SK-N-SH (cell line): Measurements from ENCODE around the gene RANBP9. TPM values are rescaled to one million over a fixed set of nuclear protein-coding genes. Genes with fewer than 3 reads are reported as not detected.

ENCODE experiments used
- CTCF ChIA-PET: fragments of 300-600, 350-600 bp; formaldehyde crosslinking; extraction: SDS; loops from one replicate; lab custom pipeline; 2021; lab: Yijun Ruan, JAX
- POLR2A ChIA-PET: fragments of 350-600 bp; sonication (Branson Sonifier 250); formaldehyde crosslinking; extraction: SDS; loops from one replicate; lab custom pipeline; 2020; ENCODE audit warnings: antibody characterized with exemption, inconsistent platforms; lab: Yijun Ruan, JAX
- DNase-seq: peaks from one replicate; pipeline ENCODE4 v3.0.0; 2012
- H2AFZ ChIP-seq: fragments of 200-600 bp; sonication (generic); 2 replicates; pipeline ENCODE4 v1.8.1; 2016; ENCODE audit warnings: antibody characterized with exemption, mild to moderate bottlenecking, low read depth
- H3F3A ChIP-seq: fragments of 200-600 bp; sonication (generic); replicated peaks from 2 replicates; pipeline ENCODE3; 2016; ENCODE audit warnings: antibody characterized with exemption, mild to moderate bottlenecking; ENCODE audit not compliant: insufficient read depth
- H3K27ac ChIP-seq, 2 experiments: fragments of 200-500 bp in 1 of 2; fragments of 200-600 bp in 1 of 2; sonication (Bioruptor generic) in 1 of 2; sonication (generic), shearing (Covaris generic) in 1 of 2; 2 replicates each; pipeline versions ENCODE4 v1.5.1 to v1.6.1; 2014 to 2016; ENCODE audit warnings: low read depth in 2 of 2, inconsistent platforms in 1 of 2, low read length in 1 of 2, mild to moderate bottlenecking in 1 of 2, mixed read lengths in 1 of 2
- H3K27me3 ChIP-seq: fragments of 200-600 bp; sonication (generic), shearing (Covaris generic); 2 replicates; pipeline ENCODE4 v1.6.1; 2016; ENCODE audit warnings: mixed run types; ENCODE audit not compliant: insufficient read depth
- H3K36me3 ChIP-seq, 2 experiments: fragments of 200-500 bp in 1 of 2; fragments of 200-600 bp in 1 of 2; sonication (Bioruptor generic) in 1 of 2; sonication (generic) in 1 of 2; replicated peaks in 1 of 2; 2 replicates each; pipeline versions ENCODE3 to v1.5.1; 2014 to 2016; ENCODE audit warnings: low read length in 1 of 2, mild to moderate bottlenecking in 1 of 2; ENCODE audit not compliant: insufficient read depth in 2 of 2, control insufficient read depth in 1 of 2
- H3K4me1 ChIP-seq, 2 experiments: fragments of 200-500 bp in 1 of 2; fragments of 200-600 bp in 1 of 2; sonication (Bioruptor generic) in 1 of 2; sonication (generic), shearing (Covaris generic) in 1 of 2; 2 replicates each; pipeline versions ENCODE4 v1.5.1 to v1.6.1; 2014 to 2016; ENCODE audit warnings: low read depth in 1 of 2, low read length in 1 of 2, mixed run types in 1 of 2; ENCODE audit not compliant: insufficient read depth in 2 of 2, control insufficient read depth in 1 of 2
- H3K4me2 ChIP-seq: fragments of 200-600 bp; sonication (generic), shearing (Covaris generic); 2 replicates; pipeline ENCODE4 v1.6.1; 2017; ENCODE audit warnings: mixed run types
- H3K4me3 ChIP-seq, 2 experiments: fragments of 200-500 bp in 1 of 2; fragments of 200-600 bp in 1 of 2; sonication (Bioruptor generic) in 1 of 2; sonication (generic), shearing (Covaris generic) in 1 of 2; 2 replicates each; pipeline versions ENCODE4 v1.5.1 to v1.8.1; 2014 to 2016; ENCODE audit warnings: low read depth in 2 of 2, inconsistent platforms in 1 of 2, low read length in 1 of 2, mild to moderate bottlenecking in 1 of 2, mixed read lengths in 1 of 2, moderate library complexity in 1 of 2
- H3K79me2 ChIP-seq: fragments of 200-600 bp; sonication (generic); 2 replicates; pipeline ENCODE4 v1.8.1; 2017; ENCODE audit warnings: mild to moderate bottlenecking; ENCODE audit not compliant: insufficient read depth
- H3K9ac ChIP-seq: fragments of 200-600 bp; sonication (generic); 2 replicates; pipeline ENCODE4 v1.6.1; 2017; ENCODE audit warnings: mixed run types
- H3K9me2 ChIP-seq: fragments of 200-600 bp; sonication (generic); 2 replicates; pipeline ENCODE4 v1.6.1; 2017; ENCODE audit warnings: mixed run types
- H3K9me3 ChIP-seq: fragments of 200-600 bp; sonication (generic); 2 replicates; pipeline ENCODE4 v1.6.1; 2017; ENCODE audit warnings: mixed run types, mild to moderate bottlenecking, moderate library complexity
- H4K20me1 ChIP-seq: fragments of 200-600 bp; sonication (generic); 2 replicates; pipeline ENCODE4 v1.6.1; 2017; ENCODE audit warnings: mild to moderate bottlenecking, mixed run types; ENCODE audit not compliant: insufficient read depth
- CHD2 ChIP-seq: fragments of 150-350 bp; IDR thresholded peaks from 2 replicates; pipeline ENCODE4 v1.6.1; 2018; ENCODE audit warnings: low read length; ENCODE audit not compliant: partially characterized antibody
- ELF1 ChIP-seq: IDR thresholded peaks from 2 replicates; pipeline ENCODE4 v1.4.0; 2012
- FOSL2 ChIP-seq: IDR thresholded peaks from 2 replicates; pipeline ENCODE4 v1.4.0; 2012; ENCODE audit warnings: low read depth, mild to moderate bottlenecking, moderate library complexity, borderline replicate concordance
- MXI1 ChIP-seq: IDR thresholded peaks from 2 replicates; pipeline ENCODE4 v1.6.1; 2012; ENCODE audit warnings: mild to moderate bottlenecking, low read depth, low read length, improper control_type of control experiment
- NRF1 ChIP-seq: IDR thresholded peaks from 2 replicates; pipeline ENCODE4 v1.6.1; 2012; ENCODE audit warnings: low read depth, mild to moderate bottlenecking, low read length
- RCOR1 ChIP-seq: fragments of 150-350 bp; IDR thresholded peaks from 2 replicates; pipeline ENCODE4 v1.6.1; 2017; ENCODE audit warnings: antibody characterized with exemption, low read length
- REST ChIP-seq: IDR thresholded peaks from 2 replicates; pipeline ENCODE4 v1.6.1; 2012; ENCODE audit warnings: mild to moderate bottlenecking, low read depth, low read length, moderate library complexity
- RXRA ChIP-seq: IDR thresholded peaks from 2 replicates; pipeline ENCODE4 v1.4.0; 2012; ENCODE audit warnings: low read depth, mild to moderate bottlenecking, borderline replicate concordance
- SMC3 ChIP-seq: IDR thresholded peaks from 2 replicates; pipeline ENCODE4 v1.6.1; 2012; ENCODE audit warnings: low read depth, low read length, improper control_type of control experiment
- TCF12 ChIP-seq: IDR thresholded peaks from 2 replicates; pipeline ENCODE4 v1.4.0; 2012
- YY1 ChIP-seq: IDR thresholded peaks from 2 replicates; pipeline ENCODE4 v1.4.0; 2012; ENCODE audit warnings: low read depth, mild to moderate bottlenecking
- WGBS: methylation state at CpG from one replicate; pipeline ENCODE4 v1.1.6; 2017; ENCODE audit warnings: low lambda C conversion rate; 5-methylcytosine and 5-hydroxymethylcytosine counted together
- polyA plus RNA-seq, 3 experiments: library from polyadenylated mRNA; depleted of rRNA; stranded (reverse); fragments of >200 nt; gene quantifications; 2 replicates each; pipeline ENCODE4 v1.2.3, GENCODE V29; 2012
- TF ChIP-seq, protein P1 (sequence below): fragments of 150-350 bp; IDR thresholded peaks from 2 replicates; pipeline ENCODE4 v1.6.1; 2017; ENCODE audit warnings: antibody characterized with exemption, low read length, low read depth, borderline replicate concordance
- TF ChIP-seq, protein P2 (sequence below): IDR thresholded peaks from 2 replicates; pipeline ENCODE4 v1.4.0; 2012; ENCODE audit warnings: low read depth, borderline replicate concordance
- TF ChIP-seq, protein P3 (sequence below): IDR thresholded peaks from 2 replicates; pipeline ENCODE4 v1.4.0; 2012; ENCODE audit warnings: low read depth, borderline replicate concordance

RANBP9 gene
- polyA plus RNA-seq, 1 of the 3 experiments (the other 2 are of a cell fraction), result 20.4 TPM

GRCh38 chr6:13654496-13654895 is 57.1 kb downstream of the RANBP9 start:
- H3K79me2 ChIP-seq, result peaks cover 62% of the 10 kb centered on the region
- peak; percentile 18 for DNase-seq
- no peak overlapping the region for H3K9ac ChIP-seq
- POLR2A ChIA-PET, result no interaction called here
- no peak for TF ChIP-seq NRF1
- TF ChIP-seq, protein P1, sequence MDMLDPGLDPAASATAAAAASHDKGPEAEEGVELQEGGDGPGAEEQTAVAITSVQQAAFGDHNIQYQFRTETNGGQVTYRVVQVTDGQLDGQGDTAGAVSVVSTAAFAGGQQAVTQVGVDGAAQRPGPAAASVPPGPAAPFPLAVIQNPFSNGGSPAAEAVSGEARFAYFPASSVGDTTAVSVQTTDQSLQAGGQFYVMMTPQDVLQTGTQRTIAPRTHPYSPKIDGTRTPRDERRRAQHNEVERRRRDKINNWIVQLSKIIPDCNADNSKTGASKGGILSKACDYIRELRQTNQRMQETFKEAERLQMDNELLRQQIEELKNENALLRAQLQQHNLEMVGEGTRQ, result no peak
- TF ChIP-seq RCOR1, result no peak
- no peak for TF ChIP-seq FOSL2
- TF ChIP-seq MXI1, result no peak
- no peak for TF ChIP-seq YY1
- TF ChIP-seq, protein P2, sequence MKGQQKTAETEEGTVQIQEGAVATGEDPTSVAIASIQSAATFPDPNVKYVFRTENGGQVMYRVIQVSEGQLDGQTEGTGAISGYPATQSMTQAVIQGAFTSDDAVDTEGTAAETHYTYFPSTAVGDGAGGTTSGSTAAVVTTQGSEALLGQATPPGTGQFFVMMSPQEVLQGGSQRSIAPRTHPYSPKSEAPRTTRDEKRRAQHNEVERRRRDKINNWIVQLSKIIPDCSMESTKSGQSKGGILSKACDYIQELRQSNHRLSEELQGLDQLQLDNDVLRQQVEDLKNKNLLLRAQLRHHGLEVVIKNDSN, result no peak
- TF ChIP-seq, protein P3, sequence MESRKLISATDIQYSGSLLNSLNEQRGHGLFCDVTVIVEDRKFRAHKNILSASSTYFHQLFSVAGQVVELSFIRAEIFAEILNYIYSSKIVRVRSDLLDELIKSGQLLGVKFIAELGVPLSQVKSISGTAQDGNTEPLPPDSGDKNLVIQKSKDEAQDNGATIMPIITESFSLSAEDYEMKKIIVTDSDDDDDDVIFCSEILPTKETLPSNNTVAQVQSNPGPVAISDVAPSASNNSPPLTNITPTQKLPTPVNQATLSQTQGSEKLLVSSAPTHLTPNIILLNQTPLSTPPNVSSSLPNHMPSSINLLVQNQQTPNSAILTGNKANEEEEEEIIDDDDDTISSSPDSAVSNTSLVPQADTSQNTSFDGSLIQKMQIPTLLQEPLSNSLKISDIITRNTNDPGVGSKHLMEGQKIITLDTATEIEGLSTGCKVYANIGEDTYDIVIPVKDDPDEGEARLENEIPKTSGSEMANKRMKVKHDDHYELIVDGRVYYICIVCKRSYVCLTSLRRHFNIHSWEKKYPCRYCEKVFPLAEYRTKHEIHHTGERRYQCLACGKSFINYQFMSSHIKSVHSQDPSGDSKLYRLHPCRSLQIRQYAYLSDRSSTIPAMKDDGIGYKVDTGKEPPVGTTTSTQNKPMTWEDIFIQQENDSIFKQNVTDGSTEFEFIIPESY, result no peak
- TF ChIP-seq SMC3, result no peak
- no peak for TF ChIP-seq CHD2
- no peak for TF ChIP-seq RXRA
- peaks cover 6 to 7% of the 10 kb centered on the region in 2 experiments; a peak in 2 of 4 replicates for H3K4me1 ChIP-seq
- H2AFZ ChIP-seq, result no peak overlapping the region
- no peaks in the 10 kb centered on the region; the same call in 1 of the 2 replicates for H4K20me1 ChIP-seq
- no peaks in the 10 kb centered on the region for H3K9me3 ChIP-seq
- no peaks in the 10 kb centered on the region for H3K9me2 ChIP-seq
- no peak overlapping the region for H3K4me2 ChIP-seq
- peak overlapping the region in 1 of 2 experiments; percentile 67; a peak in 2 of 4 replicates for H3K27ac ChIP-seq
- peaks cover 16% of the 10 kb centered on the region for H3F3A ChIP-seq
- CTCF ChIA-PET, result interaction anchor here (1.7 kb wide), 1 partner anchor 29 kb away, joined by 9 read pairs; no protein-coding TSS in a partner anchor
- H3K36me3 ChIP-seq, result peaks cover 15 to 35% of the 10 kb centered on the region in 2 experiments
- H3K27me3 ChIP-seq, result no peaks in the 10 kb centered on the region
- no peak overlapping the region for H3K4me3 ChIP-seq

DNA sequence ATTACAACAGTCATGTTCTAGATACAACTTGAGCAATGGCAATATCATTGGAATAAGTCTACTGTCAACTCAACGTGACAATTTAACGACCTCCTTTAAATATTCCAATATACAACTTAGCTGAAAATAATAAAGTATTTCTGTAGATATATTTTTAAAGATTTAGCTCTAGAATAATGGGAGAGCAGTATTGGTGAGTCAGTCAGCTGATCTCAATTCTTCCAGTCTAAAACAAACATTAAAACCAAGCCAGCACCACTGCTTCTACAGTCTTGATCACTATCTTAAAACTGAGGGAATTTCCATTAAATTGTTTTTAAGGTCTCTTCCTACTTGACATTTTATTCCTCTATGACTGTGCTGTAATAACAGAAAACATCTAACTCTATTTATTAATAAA is 58.3 kb downstream of the RANBP9 start:
- peak overlapping the region; percentile 34; the same call in 1 of the 2 replicates for H3K4me2 ChIP-seq
- no peaks in the 10 kb centered on the region for H3K9me3 ChIP-seq
- H2AFZ ChIP-seq, result no peak overlapping the region
- H3K4me1 ChIP-seq, result peaks cover 6 to 7% of the 10 kb centered on the region in 2 experiments; a peak in 2 of 4 replicates
- 93% methylated on average over 2 of the region's 2 CpGs for WGBS
- H3K36me3 ChIP-seq, result peaks cover 15 to 42% of the 10 kb centered on the region in 2 experiments
- peak; percentile 15 for DNase-seq
- no peaks in the 10 kb centered on the region for H4K20me1 ChIP-seq
- no peak overlapping the region for H3K9ac ChIP-seq
- H3F3A ChIP-seq, result peaks cover 20% of the 10 kb centered on the region
- no peaks in the 10 kb centered on the region for H3K27me3 ChIP-seq
- ChIA-PET POLR2A (no interaction called here), CTCF (interaction anchor here (1.2 to 1.6 kb wide), 2 partner anchors 38 to 1015 kb away, joined by 3 read pairs; partner anchors contain the start of gene NOL7)
- TF ChIP-seq MXI1 (no peak), REST (no peak), TCF12 (peak; percentile 23; the same call in 1 of the 2 replicates), ELF1 (no peak)
- TF ChIP-seq, protein P2, result 0 out of 2 replicates have a peak, but pooled peaks have one; percentile 31
- peak overlapping the region in 1 of 2 experiments; percentile 65; a peak in 2 of 4 replicates for H3K27ac ChIP-seq
- H3K4me3 ChIP-seq, result no peak overlapping the region
- H3K79me2 ChIP-seq, result peaks cover 50% of the 10 kb centered on the region
- H3K9me2 ChIP-seq, result no peaks in the 10 kb centered on the region
